Liver (tissue), 9 donors: ENCODE results near the gene PGGHG. TPM values are rescaled to one million over a fixed set of nuclear protein-coding genes. Genes with fewer than 3 reads are reported as not detected.

Experiments used
- DNase-seq: peaks from one replicate; pipeline ENCODE4 v3.0.0-alpha.2; 2017; ENCODE audit warnings: low spot score
- H3K27ac ChIP-seq, 2 donors: one replicate each; pipeline ENCODE4 v1.7.0; 2013; ENCODE audit warnings: inconsistent platforms in 2 of 2, low read length in 2 of 2, control low read depth in 1 of 2, low read depth in 1 of 2, mild to moderate bottlenecking in 1 of 2
- H3K27me3 ChIP-seq, 4 donors: one replicate each; pipeline versions ENCODE4 v1.6.1 to v1.7.0; 2013; ENCODE audit warnings: low read length in 3 of 4, inconsistent platforms in 1 of 4, mild to moderate bottlenecking in 1 of 4, moderate library complexity in 1 of 4; ENCODE audit not compliant: control insufficient read depth in 4 of 4, insufficient read depth in 4 of 4
- H3K36me3 ChIP-seq, 4 donors: one replicate each; pipeline versions ENCODE4 v1.6.1 to v1.7.0; 2013; ENCODE audit warnings: low read length in 3 of 4, mild to moderate bottlenecking in 3 of 4, low read depth in 1 of 4, moderate library complexity in 1 of 4; ENCODE audit not compliant: control insufficient read depth in 4 of 4, insufficient read depth in 3 of 4
- H3K4me1 ChIP-seq, 4 donors: one replicate each; pipeline versions ENCODE4 v1.6.1 to v1.7.0; 2013; ENCODE audit warnings: low read length in 3 of 4, mild to moderate bottlenecking in 3 of 4, moderate library complexity in 1 of 4; ENCODE audit not compliant: control insufficient read depth in 4 of 4, insufficient read depth in 4 of 4
- H3K4me3 ChIP-seq, 3 donors: one replicate each; pipeline versions ENCODE4 v1.6.1 to v1.7.0; 2013; ENCODE audit warnings: low read length in 3 of 3, control low read depth in 1 of 3, low read depth in 1 of 3, mild to moderate bottlenecking in 1 of 3
- H3K9ac ChIP-seq, 2 donors: one replicate each; pipeline ENCODE4 v1.7.0; 2013; ENCODE audit warnings: low read length in 2 of 2, mild to moderate bottlenecking in 2 of 2, moderate library complexity in 2 of 2, control low read depth in 1 of 2, low read depth in 1 of 2
- H3K9me3 ChIP-seq, 4 donors: one replicate each; pipeline versions ENCODE4 v1.6.1 to v1.7.0; 2013; ENCODE audit warnings: low read length in 3 of 4; ENCODE audit not compliant: control insufficient read depth in 4 of 4
- EGR1 ChIP-seq, 2 donors: IDR thresholded peaks; 2 replicates each; pipeline ENCODE4 v1.6.1; 2016 to 2018; ENCODE audit warnings: antibody characterized with exemption in 2 of 2, low read depth in 2 of 2
- FOXA1 ChIP-seq: IDR thresholded peaks from 2 replicates; pipeline ENCODE4 v1.6.1; 2016; ENCODE audit warnings: antibody characterized with exemption
- FOXA2 ChIP-seq: IDR thresholded peaks from 2 replicates; pipeline ENCODE4 v1.6.1; 2016; ENCODE audit warnings: antibody characterized with exemption
- GABPA ChIP-seq, 2 donors: IDR thresholded peaks in 1 of 2; conservative IDR thresholded peaks in 1 of 2; 2 replicates each; pipeline ENCODE4 v1.6.1; 2016; ENCODE audit warnings: antibody characterized with exemption in 2 of 2, mild to moderate bottlenecking in 1 of 2, moderate library complexity in 1 of 2
- HNF4A ChIP-seq, 2 donors: conservative IDR thresholded peaks; 2 replicates each; pipeline ENCODE4 v1.6.1; 2016; ENCODE audit warnings: antibody characterized with exemption in 2 of 2, mild to moderate bottlenecking in 2 of 2
- HNF4G ChIP-seq: IDR thresholded peaks from 2 replicates; pipeline ENCODE4 v1.6.1; 2016; ENCODE audit warnings: antibody characterized with exemption
- JUND ChIP-seq, 2 donors: IDR thresholded peaks; 2 replicates each; pipeline ENCODE4 v1.6.1; 2016; ENCODE audit warnings: antibody characterized with exemption in 2 of 2
- NR2F2 ChIP-seq: IDR thresholded peaks from 2 replicates; pipeline ENCODE4 v1.6.1; 2016; ENCODE audit warnings: antibody characterized with exemption
- RAD21 ChIP-seq, 2 donors: IDR thresholded peaks; 2 replicates each; pipeline ENCODE4 v1.6.1; 2016; ENCODE audit warnings: antibody characterized with exemption in 2 of 2, mild to moderate bottlenecking in 2 of 2
- RXRA ChIP-seq, 2 donors: IDR thresholded peaks; 2 replicates each; pipeline ENCODE4 v1.6.1; 2017 to 2018; ENCODE audit warnings: antibody characterized with exemption in 2 of 2, mild to moderate bottlenecking in 1 of 2
- SP1 ChIP-seq: IDR thresholded peaks from 2 replicates; pipeline ENCODE4 v1.6.1; 2018; ENCODE audit warnings: antibody characterized with exemption, mild to moderate bottlenecking
- TAF1 ChIP-seq: conservative IDR thresholded peaks from 2 replicates; pipeline ENCODE4 v1.6.1; 2016; ENCODE audit warnings: antibody characterized with exemption, mild to moderate bottlenecking
- YY1 ChIP-seq: IDR thresholded peaks from 2 replicates; pipeline ENCODE4 v1.6.1; 2016; ENCODE audit warnings: antibody characterized with exemption, mild to moderate bottlenecking
- WGBS: extraction: QIAGEN DNeasy Blood & Tissue Kit; methylation state at CpG from one replicate; pipeline ENCODE4 v1.1.7; 2013; 5-methylcytosine and 5-hydroxymethylcytosine counted together
- polyA plus RNA-seq, 2 donors: library from polyadenylated mRNA; stranded (reverse) in 1 of 2; unstranded in 1 of 2; fragments of 200-250 nt in 1 of 2; fragments of >200 nt in 1 of 2; fragmentation: Nextera tagmentation in 1 of 2; extraction: Ambion mirVana in 1 of 2; gene quantifications; one replicate each; pipeline versions ENCODE4 v1.2.1 to v1.2.3, GENCODE V29; 2013 to 2015
- total RNA-seq, 2 donors: library from RNA; depleted of rRNA; stranded (reverse); fragments of >200 nt; gene quantifications; one replicate each; pipeline ENCODE4 v1.2.3, GENCODE V29; 2014
- TF ChIP-seq, protein P1 (sequence below): IDR thresholded peaks from 2 replicates; pipeline ENCODE4 v1.6.1; 2016; ENCODE audit warnings: antibody characterized with exemption
- TF ChIP-seq, protein P2 (sequence below): IDR thresholded peaks from 2 replicates; pipeline ENCODE4 v1.6.1; 2016; ENCODE audit warnings: antibody characterized with exemption
- TF ChIP-seq, protein P3 (sequence below): IDR thresholded peaks from 2 replicates; pipeline ENCODE4 v1.6.1; 2016; ENCODE audit warnings: antibody characterized with exemption, mild to moderate bottlenecking
- TF ChIP-seq, protein P4 (sequence below): fragments of 150-350 bp; IDR thresholded peaks from 2 replicates; pipeline ENCODE4 v1.5.1; 2017; ENCODE audit warnings: improper control_type of control experiment, low read depth, low read length; ENCODE audit not compliant: missing input control
- TF ChIP-seq, protein P5 (sequence below): IDR thresholded peaks from 2 replicates; pipeline ENCODE4 v1.6.1; 2016; ENCODE audit warnings: antibody characterized with exemption
- donor health status: healthy.
- donor health status: healthy.
- donor health status: healthy.
- donor health status: healthy.
- donor health status: healthy.

Gene PGGHG
- total and polyA plus RNA-seq, 4 donors: 1.3 to 11.4 (median 7.5) TPM

DNA sequence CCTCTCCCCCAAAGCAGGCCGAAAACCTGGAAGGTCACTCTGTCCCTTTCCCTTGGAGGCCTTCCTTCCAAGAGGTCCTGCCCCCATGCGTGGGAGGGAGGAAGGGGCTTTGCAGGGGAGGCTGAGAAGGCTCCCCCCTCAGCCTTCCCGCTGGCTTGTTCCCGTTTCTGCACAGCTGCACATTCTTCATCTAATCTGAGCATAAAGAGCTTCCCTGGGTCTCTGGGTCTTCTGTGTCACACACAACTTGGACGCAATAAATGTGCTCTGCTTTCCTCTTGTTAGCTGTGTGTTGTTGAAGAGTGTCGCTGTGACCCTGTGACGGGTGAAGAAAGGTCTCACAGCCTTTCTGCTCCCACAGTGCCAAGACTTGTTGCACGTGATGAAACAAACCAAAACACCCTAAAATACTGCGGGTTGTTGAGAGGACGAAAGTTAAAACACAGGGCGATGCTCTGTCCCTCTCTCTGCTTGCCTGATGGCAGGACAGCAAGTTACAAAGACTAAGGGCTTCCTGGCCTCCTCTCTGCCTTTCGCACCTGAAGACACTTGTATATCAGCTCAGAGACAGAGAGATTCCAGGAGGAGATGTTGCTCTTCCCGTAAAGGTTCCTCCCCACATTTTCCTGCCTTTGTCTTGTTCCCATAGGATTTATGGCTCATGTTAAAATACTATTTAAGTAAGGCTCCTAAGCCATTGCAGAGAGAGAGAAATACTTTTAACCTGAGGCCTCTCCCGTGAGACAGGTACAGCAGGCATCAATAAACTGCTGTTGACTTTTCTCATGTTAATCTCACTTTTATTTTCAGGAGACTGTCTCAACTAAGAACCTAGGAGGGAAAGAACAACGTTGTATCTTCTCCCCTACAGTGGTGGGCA lies 47.1 kb downstream of the PGGHG start:
- Histone ChIP-seq H3K9me3 (no peaks in the 10 kb centered on the region), H3K4me1 (peaks cover 0 to 3% (median 1%) of the 10 kb centered on the region in 4 donors), H3K36me3 (no peaks in the 10 kb centered on the region), H3K9ac (peak overlapping the region in 1 of 2 donors; percentile 20), H3K27me3 (no peaks in the 10 kb centered on the region), H3K4me3 (no peak overlapping the region), H3K27ac (peak overlapping the region; percentile 59 to 61)
- TF ChIP-seq HNF4A (conservative IDR thresholded peaks at IDR 0.05): no peak
- TF ChIP-seq, protein P1, sequence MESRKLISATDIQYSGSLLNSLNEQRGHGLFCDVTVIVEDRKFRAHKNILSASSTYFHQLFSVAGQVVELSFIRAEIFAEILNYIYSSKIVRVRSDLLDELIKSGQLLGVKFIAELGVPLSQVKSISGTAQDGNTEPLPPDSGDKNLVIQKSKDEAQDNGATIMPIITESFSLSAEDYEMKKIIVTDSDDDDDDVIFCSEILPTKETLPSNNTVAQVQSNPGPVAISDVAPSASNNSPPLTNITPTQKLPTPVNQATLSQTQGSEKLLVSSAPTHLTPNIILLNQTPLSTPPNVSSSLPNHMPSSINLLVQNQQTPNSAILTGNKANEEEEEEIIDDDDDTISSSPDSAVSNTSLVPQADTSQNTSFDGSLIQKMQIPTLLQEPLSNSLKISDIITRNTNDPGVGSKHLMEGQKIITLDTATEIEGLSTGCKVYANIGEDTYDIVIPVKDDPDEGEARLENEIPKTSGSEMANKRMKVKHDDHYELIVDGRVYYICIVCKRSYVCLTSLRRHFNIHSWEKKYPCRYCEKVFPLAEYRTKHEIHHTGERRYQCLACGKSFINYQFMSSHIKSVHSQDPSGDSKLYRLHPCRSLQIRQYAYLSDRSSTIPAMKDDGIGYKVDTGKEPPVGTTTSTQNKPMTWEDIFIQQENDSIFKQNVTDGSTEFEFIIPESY: no peak
- TF ChIP-seq, protein P2, sequence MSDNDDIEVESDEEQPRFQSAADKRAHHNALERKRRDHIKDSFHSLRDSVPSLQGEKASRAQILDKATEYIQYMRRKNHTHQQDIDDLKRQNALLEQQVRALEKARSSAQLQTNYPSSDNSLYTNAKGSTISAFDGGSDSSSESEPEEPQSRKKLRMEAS: no peak
- TF ChIP-seq, protein P3, sequence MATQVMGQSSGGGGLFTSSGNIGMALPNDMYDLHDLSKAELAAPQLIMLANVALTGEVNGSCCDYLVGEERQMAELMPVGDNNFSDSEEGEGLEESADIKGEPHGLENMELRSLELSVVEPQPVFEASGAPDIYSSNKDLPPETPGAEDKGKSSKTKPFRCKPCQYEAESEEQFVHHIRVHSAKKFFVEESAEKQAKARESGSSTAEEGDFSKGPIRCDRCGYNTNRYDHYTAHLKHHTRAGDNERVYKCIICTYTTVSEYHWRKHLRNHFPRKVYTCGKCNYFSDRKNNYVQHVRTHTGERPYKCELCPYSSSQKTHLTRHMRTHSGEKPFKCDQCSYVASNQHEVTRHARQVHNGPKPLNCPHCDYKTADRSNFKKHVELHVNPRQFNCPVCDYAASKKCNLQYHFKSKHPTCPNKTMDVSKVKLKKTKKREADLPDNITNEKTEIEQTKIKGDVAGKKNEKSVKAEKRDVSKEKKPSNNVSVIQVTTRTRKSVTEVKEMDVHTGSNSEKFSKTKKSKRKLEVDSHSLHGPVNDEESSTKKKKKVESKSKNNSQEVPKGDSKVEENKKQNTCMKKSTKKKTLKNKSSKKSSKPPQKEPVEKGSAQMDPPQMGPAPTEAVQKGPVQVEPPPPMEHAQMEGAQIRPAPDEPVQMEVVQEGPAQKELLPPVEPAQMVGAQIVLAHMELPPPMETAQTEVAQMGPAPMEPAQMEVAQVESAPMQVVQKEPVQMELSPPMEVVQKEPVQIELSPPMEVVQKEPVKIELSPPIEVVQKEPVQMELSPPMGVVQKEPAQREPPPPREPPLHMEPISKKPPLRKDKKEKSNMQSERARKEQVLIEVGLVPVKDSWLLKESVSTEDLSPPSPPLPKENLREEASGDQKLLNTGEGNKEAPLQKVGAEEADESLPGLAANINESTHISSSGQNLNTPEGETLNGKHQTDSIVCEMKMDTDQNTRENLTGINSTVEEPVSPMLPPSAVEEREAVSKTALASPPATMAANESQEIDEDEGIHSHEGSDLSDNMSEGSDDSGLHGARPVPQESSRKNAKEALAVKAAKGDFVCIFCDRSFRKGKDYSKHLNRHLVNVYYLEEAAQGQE: peak; percentile 57
- TF ChIP-seq YY1: no peak
- no peak for TF ChIP-seq HNF4G
- peak; percentile 55 for TF ChIP-seq SP1
- TF ChIP-seq TAF1: no peak
- peak; percentile 4 to 37 for TF ChIP-seq RAD21 (IDR thresholded peaks at IDR 0.05)
- no peak for TF ChIP-seq FOXA1
- TF ChIP-seq, protein P4, sequence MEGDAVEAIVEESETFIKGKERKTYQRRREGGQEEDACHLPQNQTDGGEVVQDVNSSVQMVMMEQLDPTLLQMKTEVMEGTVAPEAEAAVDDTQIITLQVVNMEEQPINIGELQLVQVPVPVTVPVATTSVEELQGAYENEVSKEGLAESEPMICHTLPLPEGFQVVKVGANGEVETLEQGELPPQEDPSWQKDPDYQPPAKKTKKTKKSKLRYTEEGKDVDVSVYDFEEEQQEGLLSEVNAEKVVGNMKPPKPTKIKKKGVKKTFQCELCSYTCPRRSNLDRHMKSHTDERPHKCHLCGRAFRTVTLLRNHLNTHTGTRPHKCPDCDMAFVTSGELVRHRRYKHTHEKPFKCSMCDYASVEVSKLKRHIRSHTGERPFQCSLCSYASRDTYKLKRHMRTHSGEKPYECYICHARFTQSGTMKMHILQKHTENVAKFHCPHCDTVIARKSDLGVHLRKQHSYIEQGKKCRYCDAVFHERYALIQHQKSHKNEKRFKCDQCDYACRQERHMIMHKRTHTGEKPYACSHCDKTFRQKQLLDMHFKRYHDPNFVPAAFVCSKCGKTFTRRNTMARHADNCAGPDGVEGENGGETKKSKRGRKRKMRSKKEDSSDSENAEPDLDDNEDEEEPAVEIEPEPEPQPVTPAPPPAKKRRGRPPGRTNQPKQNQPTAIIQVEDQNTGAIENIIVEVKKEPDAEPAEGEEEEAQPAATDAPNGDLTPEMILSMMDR: no peak
- TF ChIP-seq EGR1 (IDR thresholded peaks at IDR 0.05; ENCODE audit: low read depth in 2 of 2): no peak
- no peak for TF ChIP-seq FOXA2
- TF ChIP-seq GABPA (IDR thresholded peaks at IDR 0.05 in 1 of 2, conservative IDR thresholded peaks at IDR 0.05 in 1 of 2): no peak
- TF ChIP-seq, protein P5, sequence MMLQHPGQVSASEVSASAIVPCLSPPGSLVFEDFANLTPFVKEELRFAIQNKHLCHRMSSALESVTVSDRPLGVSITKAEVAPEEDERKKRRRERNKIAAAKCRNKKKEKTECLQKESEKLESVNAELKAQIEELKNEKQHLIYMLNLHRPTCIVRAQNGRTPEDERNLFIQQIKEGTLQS: no peak
- TF ChIP-seq RXRA (IDR thresholded peaks at IDR 0.05): peak; percentile 40 to 41
- peak; percentile 97 for TF ChIP-seq NR2F2
- TF ChIP-seq JUND (IDR thresholded peaks at IDR 0.05): no peak
- 62% methylated on average over 15 of the region's 15 CpGs for WGBS
- DNase-seq: no peak
